HepG2 (cell line): Measurements from ENCODE around the gene RBP3.

ENCODE experiments used
- KLF16 ChIP-seq, 2 experiments: sonication (generic) in 1 of 2; formaldehyde crosslinking in 1 of 2; IDR thresholded peaks; 2 replicates each; pipeline versions ENCODE4 v1.6.1 to v1.8.0; 2016 to 2023; ENCODE audit warnings: missing genetic modification reagents in 2 of 2, missing compliant biosample characterization in 1 of 2
- RELA ChIP-seq: sonication (generic); formaldehyde crosslinking; IDR thresholded peaks from 2 replicates; pipeline ENCODE4 v1.4.0; 2020; ENCODE audit warnings: missing genetic modification reagents
- SAFB2 ChIP-seq: sonication (generic); formaldehyde crosslinking; IDR thresholded peaks from 2 replicates; pipeline ENCODE4 v1.5.1; 2020; ENCODE audit warnings: missing genetic modification reagents, low read depth, mild to moderate bottlenecking, borderline replicate concordance
- TF ChIP-seq, protein P1 (sequence below): sonication (generic); formaldehyde crosslinking; IDR thresholded peaks from 2 replicates; pipeline ENCODE4 v1.5.1; 2020; ENCODE audit warnings: missing genetic modification reagents, mild to moderate bottlenecking, borderline replicate concordance

DNA sequence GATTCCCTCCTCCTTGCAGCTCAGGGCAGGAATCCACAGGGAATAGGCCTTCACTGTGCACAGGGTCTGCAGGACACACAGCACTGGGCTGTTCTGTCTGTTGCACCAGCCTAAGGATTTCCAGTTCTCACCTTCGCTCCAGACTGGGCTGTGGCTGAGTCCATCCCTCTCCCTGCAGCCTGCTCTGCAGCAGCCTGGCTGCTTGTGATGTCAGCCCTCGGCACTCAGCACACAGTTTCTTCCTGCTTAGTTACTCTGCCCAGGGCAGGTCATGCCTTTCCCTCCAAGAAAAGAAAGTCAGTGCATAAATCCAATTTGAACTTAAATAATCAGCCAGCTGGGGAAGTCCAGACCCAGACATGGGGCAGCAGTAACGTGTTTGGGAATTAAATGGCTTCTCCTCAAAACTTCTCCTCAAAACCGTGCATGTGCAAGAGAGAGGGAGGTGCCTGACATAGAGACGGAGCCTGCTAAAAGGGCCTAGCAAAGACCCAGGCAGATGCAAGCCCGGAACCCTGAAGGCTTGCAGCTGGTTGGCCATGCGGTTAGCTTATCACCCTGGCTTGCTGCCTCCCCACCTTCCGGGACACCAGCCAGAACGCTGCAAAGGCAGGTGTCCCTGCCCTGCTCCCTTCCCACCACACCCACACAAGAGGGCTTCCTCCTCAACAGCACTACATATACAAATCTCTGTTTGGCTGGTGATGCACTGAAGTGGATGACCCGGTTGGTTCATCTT lies 36.8 kb upstream of the RBP3 start:
- TF ChIP-seq SAFB2: no peak
- TF ChIP-seq RELA (CRISPR knock-in tag): no peak
- TF ChIP-seq, protein P1, sequence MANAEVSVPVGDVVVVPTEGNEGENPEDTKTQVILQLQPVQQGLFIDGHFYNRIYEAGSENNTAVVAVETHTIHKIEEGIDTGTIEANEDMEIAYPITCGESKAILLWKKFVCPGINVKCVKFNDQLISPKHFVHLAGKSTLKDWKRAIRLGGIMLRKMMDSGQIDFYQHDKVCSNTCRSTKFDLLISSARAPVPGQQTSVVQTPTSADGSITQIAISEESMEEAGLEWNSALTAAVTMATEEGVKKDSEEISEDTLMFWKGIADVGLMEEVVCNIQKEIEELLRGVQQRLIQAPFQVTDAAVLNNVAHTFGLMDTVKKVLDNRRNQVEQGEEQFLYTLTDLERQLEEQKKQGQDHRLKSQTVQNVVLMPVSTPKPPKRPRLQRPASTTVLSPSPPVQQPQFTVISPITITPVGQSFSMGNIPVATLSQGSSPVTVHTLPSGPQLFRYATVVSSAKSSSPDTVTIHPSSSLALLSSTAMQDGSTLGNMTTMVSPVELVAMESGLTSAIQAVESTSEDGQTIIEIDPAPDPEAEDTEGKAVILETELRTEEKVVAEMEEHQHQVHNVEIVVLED (CRISPR knock-in tag): no peak
- no peak for TF ChIP-seq KLF16 (CRISPR knock-in tag; IDR thresholded peaks at IDR 0.05)
